SK-N-SH (cell line): ENCODE results near the gene ATG7.

Source experiments
- FOSL2 ChIP-seq: IDR thresholded peaks from 2 replicates; pipeline ENCODE4 v1.4.0; 2012; ENCODE audit warnings: low read depth, mild to moderate bottlenecking, moderate library complexity, borderline replicate concordance
- REST ChIP-seq: IDR thresholded peaks from 2 replicates; pipeline ENCODE4 v1.6.1; 2012; ENCODE audit warnings: mild to moderate bottlenecking, low read depth, low read length, moderate library complexity

- no peak for TF ChIP-seq FOSL2
- no peak for TF ChIP-seq REST
Measured at GRCh38 chr3:11283139-11283475, 10.9 kb downstream of the ATG7 start.
